Measurements from ENCODE around the gene COPZ2.
"Not testable (repeated sequence)": the region's sequence is repeated elsewhere in the genome, so short reads cannot be mapped to it uniquely, and the experiment has no call there.

COPZ2 gene

GRCh38 chr17:48027322-48027981, 10.1 kb downstream of the COPZ2 start:
- no peak for FAIRE-seq

- no peak for FAIRE-seq
Measured at GRCh38 chr17:48026502-48027321, 10.9 kb downstream of the COPZ2 start.

- FAIRE-seq, result no peak
Measured at GRCh38 chr17:48025904-48026501, 11.6 kb downstream of the COPZ2 start.

- peak; percentile 51 for FAIRE-seq
Measured at GRCh38 chr17:48025040-48025903, 12.3 kb downstream of the COPZ2 start.

- FAIRE-seq, result no peak
Measured at GRCh38 chr17:48024149-48025039, 13.2 kb downstream of the COPZ2 start.

- FAIRE-seq, result no peak
Measured at GRCh38 chr17:48023400-48024148, 14.0 kb downstream of the COPZ2 start.

GRCh38 chr17:48022901-48023300, 14.7 kb downstream of the COPZ2 start:
- FAIRE-seq, result no peak

GRCh38 chr17:48021934-48022333, 15.7 kb downstream of the COPZ2 start:
- FAIRE-seq, result no peak

- not testable (repeated sequence) for FAIRE-seq
Measured at GRCh38 chr17:48017817-48018158, 19.8 kb downstream of the COPZ2 start.

GRCh38 chr17:48016112-48016511, 21.5 kb downstream of the COPZ2 start:
- no peak for FAIRE-seq

GRCh38 chr17:48014595-48015111, 22.9 kb downstream of the COPZ2 start:
- no peak for FAIRE-seq

- no peak for FAIRE-seq
Measured at GRCh38 chr17:48013876-48014594, 23.6 kb downstream of the COPZ2 start.

GRCh38 chr17:48012654-48013053, 24.9 kb downstream of the COPZ2 start:
- no peak for FAIRE-seq

- FAIRE-seq, result no peak
Measured at GRCh38 chr17:48012151-48012520, 25.5 kb downstream of the COPZ2 start.

GRCh38 chr17:48011405-48012150, 26.0 kb downstream of the COPZ2 start:
- no peak for FAIRE-seq

GRCh38 chr17:48010193-48010592, 27.4 kb downstream of the COPZ2 start:
- no peak for FAIRE-seq

- no peak for FAIRE-seq
Measured at GRCh38 chr17:48006936-48007709, 30.5 kb downstream of the COPZ2 start.

- no peak for FAIRE-seq
Measured at GRCh38 chr17:48004983-48005382, 32.6 kb downstream of the COPZ2 start.
